ENCODE data around the gene TSPEAR. TPM values are rescaled to one million over a fixed set of nuclear protein-coding genes. Genes with fewer than 3 reads are reported as not detected.

The TSPEAR gene
- total and polyA plus RNA-seq, 2 of the 13 experiments (the other 11 are each of a cell fraction or from before 2014, with no cell fraction given) = 0.07 to 0.32 TPM

DNA sequence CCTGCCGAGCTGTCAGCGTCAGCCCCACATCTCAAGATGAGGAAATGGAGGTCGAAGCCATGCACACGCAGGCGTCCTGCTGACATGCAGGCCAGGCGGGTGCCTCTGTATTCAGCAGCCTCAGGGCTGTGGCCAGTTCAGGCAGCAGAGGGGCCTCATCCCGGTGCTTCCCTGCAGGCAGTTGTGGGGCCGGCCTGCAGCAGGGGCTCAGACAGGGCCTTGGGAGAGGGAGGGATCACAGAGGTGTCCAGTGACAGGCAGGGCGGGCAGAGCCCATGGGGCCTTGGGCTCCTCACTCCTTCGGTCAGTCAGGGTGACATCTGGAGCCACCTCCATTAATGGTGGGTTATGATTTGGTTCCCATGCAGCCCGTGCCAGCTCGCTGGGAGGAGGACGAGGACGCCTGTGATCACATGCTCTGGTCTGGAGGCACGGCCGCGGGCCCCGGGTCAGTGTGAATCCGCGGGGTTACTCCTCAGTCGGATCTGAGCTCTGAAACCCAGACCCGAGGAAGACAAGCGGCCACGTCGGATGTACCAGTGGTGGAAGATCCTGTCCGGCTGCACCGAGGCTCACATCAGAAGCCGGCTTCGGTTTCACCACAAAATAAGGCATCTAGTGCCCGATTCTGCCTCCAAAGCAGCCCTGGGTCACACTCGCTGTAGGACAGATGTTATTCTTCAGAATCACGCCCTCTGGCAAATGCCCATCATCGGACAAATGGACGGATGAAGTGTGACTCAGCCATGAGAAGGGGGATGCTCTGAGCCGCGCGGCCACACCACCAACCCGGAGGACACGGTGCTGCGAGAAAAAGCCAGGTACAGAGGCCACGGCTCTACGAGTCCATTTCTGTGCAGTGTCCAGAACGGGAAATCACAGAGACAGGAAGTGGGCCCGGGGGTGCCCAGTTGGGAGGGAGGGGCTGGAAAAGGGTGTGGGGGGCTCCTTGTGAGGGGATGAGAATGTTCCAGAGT is 204.8 kb downstream of the TSPEAR start (continued):
- TF ChIP-seq ZNF646 (CRISPR knock-in tag; IDR thresholded peaks at IDR 0.05) (no peak), PHF8 (CRISPR knock-in tag; IDR thresholded peaks at IDR 0.05) (peak; percentile 55), BCL6 (CRISPR knock-in tag; IDR thresholded peaks at IDR 0.05) (no peak; the same call in 1 of the 2 replicates), NR2F1 (CRISPR knock-in tag; IDR thresholded peaks at IDR 0.05) (no peak), ZSCAN12 (CRISPR knock-in tag; IDR thresholded peaks at IDR 0.05) (no peak), HOMEZ (CRISPR knock-in tag; IDR thresholded peaks at IDR 0.05; ENCODE audit: low read depth) (no peak), CHD4 (IDR thresholded peaks at IDR 0.05; ENCODE audit: borderline replicate concordance, low read length) (no peak), HOXA5 (CRISPR knock-in tag; IDR thresholded peaks at IDR 0.05) (no peak), RXRB (CRISPR knock-in tag; IDR thresholded peaks at IDR 0.05; ENCODE audit: borderline replicate concordance) (no peak), KLF11 (CRISPR knock-in tag; IDR thresholded peaks at IDR 0.05) (no peak), ATAD3A (CRISPR knock-in tag; IDR thresholded peaks at IDR 0.05) (no peak), MED1 (CRISPR knock-in tag; IDR thresholded peaks at IDR 0.05) (peak; percentile 30; the same call in 1 of the 2 replicates), HIC2 (CRISPR knock-in tag; IDR thresholded peaks at IDR 0.05; ENCODE audit: low read depth) (no peak), NR3C1 (CRISPR knock-in tag; IDR thresholded peaks at IDR 0.05) (no peak), THAP9 (CRISPR knock-in tag; IDR thresholded peaks at IDR 0.05; ENCODE audit: borderline replicate concordance) (peak; percentile 71), ZNF317 (CRISPR knock-in tag; IDR thresholded peaks at IDR 0.05) (peak; percentile 17; the same call in 1 of the 2 replicates)
